PFSK-1 (cell line): Measurements from ENCODE around the gene GPR87.

Experiments used
- FOXP2 ChIP-seq: optimal IDR thresholded peaks from 2 replicates; pipeline ENCODE3; 2011; ENCODE audit warnings: borderline replicate concordance, control low read depth, inconsistent platforms; ENCODE audit not compliant: insufficient read depth; ENCODE audit errors: extremely low read length, extremely low read depth
- POLR2AphosphoS5 ChIP-seq: IDR thresholded peaks from 2 replicates; pipeline ENCODE4 v1.6.1; 2012; ENCODE audit warnings: low read depth, mild to moderate bottlenecking, control low read depth, low read length, moderate library complexity
- REST ChIP-seq, 2 experiments: IDR thresholded peaks; 2 replicates each; pipeline versions ENCODE4 v1.6.1 to v1.8.0; 2011 to 2012; ENCODE audit warnings: low read depth in 2 of 2, low read length in 2 of 2, control low read depth in 1 of 2, inconsistent platforms in 1 of 2, mild to moderate bottlenecking in 1 of 2, moderate library complexity in 1 of 2; ENCODE audit not compliant: insufficient read depth in 1 of 2
- SIN3A ChIP-seq: IDR thresholded peaks from 2 replicates; pipeline ENCODE4 v1.6.1; 2012; ENCODE audit warnings: mild to moderate bottlenecking, low read length, moderate library complexity, borderline replicate concordance; ENCODE audit not compliant: insufficient read depth
- TAF1 ChIP-seq: IDR thresholded peaks from 2 replicates; pipeline ENCODE4 v1.6.1; 2012; ENCODE audit warnings: low read length, control low read depth, borderline replicate concordance; ENCODE audit not compliant: insufficient read depth

GPR87 gene

GRCh38 chr3:151328298-151328995, 11.8 kb upstream of the GPR87 start:
- TF ChIP-seq TAF1 (no peak), REST (IDR thresholded peaks at IDR 0.05; ENCODE audit: insufficient read depth in 1 of 2, low read depth in 2 of 2, low read length in 2 of 2) (no peak), POLR2AphosphoS5 (no peak), SIN3A (no peak), FOXP2 (no peak)

GRCh38 chr3:151327571-151328198, 11.1 kb upstream of the GPR87 start:
- TF ChIP-seq SIN3A (no peak), TAF1 (no peak), FOXP2 (no peak), REST (IDR thresholded peaks at IDR 0.05; ENCODE audit: insufficient read depth in 1 of 2, low read depth in 2 of 2, low read length in 2 of 2) (no peak), POLR2AphosphoS5 (no peak)

GRCh38 chr3:151322511-151322910, 5.9 kb upstream of the GPR87 start:
- no peak for TF ChIP-seq REST (IDR thresholded peaks at IDR 0.05; ENCODE audit: insufficient read depth in 1 of 2, low read depth in 2 of 2, low read length in 2 of 2)
- TF ChIP-seq SIN3A = no peak
- no peak for TF ChIP-seq POLR2AphosphoS5
- TF ChIP-seq TAF1 = no peak
- no peak for TF ChIP-seq FOXP2

GRCh38 chr3:151321526-151321925, 4.9 kb upstream of the GPR87 start:
- no peak for TF ChIP-seq POLR2AphosphoS5

- TF ChIP-seq TAF1 (no peak), FOXP2 (no peak), REST (IDR thresholded peaks at IDR 0.05; ENCODE audit: insufficient read depth in 1 of 2, low read depth in 2 of 2, low read length in 2 of 2) (no peak), POLR2AphosphoS5 (no peak), SIN3A (no peak)
Observed at GRCh38 chr3:151320131-151320530, 3.5 kb upstream of the GPR87 start.
